ENCODE results near the gene MRPS23. TPM values are rescaled to one million over a fixed set of nuclear protein-coding genes. Genes with fewer than 3 reads are reported as not detected.

The MRPS23 gene
- total and polyA plus RNA-seq, 2 of the 13 experiments (the other 11 are each of a cell fraction or from before 2014, with no cell fraction given), result 63.2 to 181 TPM

GRCh38 chr17:57879437-57880085 is 29.7 kb upstream of the MRPS23 start (continued):
- TF ChIP-seq, protein P1, sequence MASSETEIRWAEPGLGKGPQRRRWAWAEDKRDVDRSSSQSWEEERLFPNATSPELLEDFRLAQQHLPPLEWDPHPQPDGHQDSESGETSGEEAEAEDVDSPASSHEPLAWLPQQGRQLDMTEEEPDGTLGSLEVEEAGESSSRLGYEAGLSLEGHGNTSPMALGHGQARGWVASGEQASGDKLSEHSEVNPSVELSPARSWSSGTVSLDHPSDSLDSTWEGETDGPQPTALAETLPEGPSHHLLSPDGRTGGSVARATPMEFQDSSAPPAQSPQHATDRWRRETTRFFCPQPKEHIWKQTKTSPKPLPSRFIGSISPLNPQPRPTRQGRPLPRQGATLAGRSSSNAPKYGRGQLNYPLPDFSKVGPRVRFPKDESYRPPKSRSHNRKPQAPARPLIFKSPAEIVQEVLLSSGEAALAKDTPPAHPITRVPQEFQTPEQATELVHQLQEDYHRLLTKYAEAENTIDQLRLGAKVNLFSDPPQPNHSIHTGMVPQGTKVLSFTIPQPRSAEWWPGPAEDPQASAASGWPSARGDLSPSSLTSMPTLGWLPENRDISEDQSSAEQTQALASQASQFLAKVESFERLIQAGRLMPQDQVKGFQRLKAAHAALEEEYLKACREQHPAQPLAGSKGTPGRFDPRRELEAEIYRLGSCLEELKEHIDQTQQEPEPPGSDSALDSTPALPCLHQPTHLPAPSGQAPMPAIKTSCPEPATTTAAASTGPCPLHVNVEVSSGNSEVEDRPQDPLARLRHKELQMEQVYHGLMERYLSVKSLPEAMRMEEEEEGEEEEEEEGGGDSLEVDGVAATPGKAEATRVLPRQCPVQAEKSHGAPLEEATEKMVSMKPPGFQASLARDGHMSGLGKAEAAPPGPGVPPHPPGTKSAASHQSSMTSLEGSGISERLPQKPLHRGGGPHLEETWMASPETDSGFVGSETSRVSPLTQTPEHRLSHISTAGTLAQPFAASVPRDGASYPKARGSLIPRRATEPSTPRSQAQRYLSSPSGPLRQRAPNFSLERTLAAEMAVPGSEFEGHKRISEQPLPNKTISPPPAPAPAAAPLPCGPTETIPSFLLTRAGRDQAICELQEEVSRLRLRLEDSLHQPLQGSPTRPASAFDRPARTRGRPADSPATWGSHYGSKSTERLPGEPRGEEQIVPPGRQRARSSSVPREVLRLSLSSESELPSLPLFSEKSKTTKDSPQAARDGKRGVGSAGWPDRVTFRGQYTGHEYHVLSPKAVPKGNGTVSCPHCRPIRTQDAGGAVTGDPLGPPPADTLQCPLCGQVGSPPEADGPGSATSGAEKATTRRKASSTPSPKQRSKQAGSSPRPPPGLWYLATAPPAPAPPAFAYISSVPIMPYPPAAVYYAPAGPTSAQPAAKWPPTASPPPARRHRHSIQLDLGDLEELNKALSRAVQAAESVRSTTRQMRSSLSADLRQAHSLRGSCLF (CRISPR knock-in tag; IDR thresholded peaks at IDR 0.05; ENCODE audit: borderline replicate concordance), result no peak
- 0 out of 2 replicates have a peak, but pooled peaks have one; percentile 44 for TF ChIP-seq ZSCAN29 (CRISPR knock-in tag; conservative IDR thresholded peaks at IDR 0.05)
- TF ChIP-seq SIX4 (CRISPR knock-in tag; IDR thresholded peaks at IDR 0.05), result no peak; the same call in 1 of the 2 replicates
- no peak for TF ChIP-seq FOSL1 (CRISPR knock-in tag; IDR thresholded peaks at IDR 0.05; ENCODE audit: borderline replicate concordance)
- TF ChIP-seq HDAC6 (IDR thresholded peaks at IDR 0.05; ENCODE audit: low read depth, low read length), result no peak
- 0 out of 2 replicates have a peak, but pooled peaks have one; percentile 25 for TF ChIP-seq ZBTB33 (CRISPR knock-in tag; IDR thresholded peaks at IDR 0.05)
- TF ChIP-seq TBL1XR1 (IDR thresholded peaks at IDR 0.05; ENCODE audit: borderline replicate concordance, low read length, partially characterized antibody), result no peak
- TF ChIP-seq TRIM22 (IDR thresholded peaks at IDR 0.05), result no peak
- no peak for TF ChIP-seq ZBTB49 (CRISPR knock-in tag; IDR thresholded peaks at IDR 0.05; ENCODE audit: borderline replicate concordance)
- TF ChIP-seq ZNF749 (CRISPR knock-in tag; IDR thresholded peaks at IDR 0.05; ENCODE audit: borderline replicate concordance), result no peak
- no peak for TF ChIP-seq ZNF850 (CRISPR knock-in tag; conservative IDR thresholded peaks at IDR 0.05)
- no peak for TF ChIP-seq IRX3 (CRISPR knock-in tag; IDR thresholded peaks at IDR 0.05; ENCODE audit: borderline replicate concordance, low read depth)
- no peak for TF ChIP-seq EED (CRISPR knock-in tag; IDR thresholded peaks at IDR 0.05)
- no peak for TF ChIP-seq ZNF143 (CRISPR knock-in tag; IDR thresholded peaks at IDR 0.05)
- TF ChIP-seq PAWR (CRISPR knock-in tag; IDR thresholded peaks at IDR 0.05; ENCODE audit: borderline replicate concordance), result no peak
- TF ChIP-seq ZNF552 (CRISPR knock-in tag; IDR thresholded peaks at IDR 0.05; ENCODE audit: borderline replicate concordance), result no peak
- no peak for TF ChIP-seq ZNF121 (CRISPR knock-in tag; IDR thresholded peaks at IDR 0.05)
- TF ChIP-seq ZNF430 (CRISPR knock-in tag; IDR thresholded peaks at IDR 0.05), result no peak
- TF ChIP-seq KDM5A (IDR thresholded peaks at IDR 0.05; ENCODE audit: borderline replicate concordance, low read length), result no peak

Measured in HepG2 (cell line).